IPS-18a (cell line): ENCODE measurements around the gene ACTRT3.
"Not testable (repeated sequence)": the region's sequence is repeated elsewhere in the genome, so short reads cannot be mapped to it uniquely, and the experiment has no call there.

ENCODE experiments used
- H3K27ac ChIP-seq: one replicate; pipeline ENCODE4 v1.5.1; 2013; ENCODE audit warnings: low read length
- H3K27me3 ChIP-seq: one replicate; pipeline ENCODE4 v1.6.1; 2013; ENCODE audit warnings: mild to moderate bottlenecking, low read length; ENCODE audit not compliant: control insufficient read depth, insufficient read depth
- H3K36me3 ChIP-seq: one replicate; pipeline ENCODE4 v1.6.1; 2013; ENCODE audit warnings: low read depth, low read length; ENCODE audit not compliant: control insufficient read depth
- H3K4me1 ChIP-seq: one replicate; pipeline ENCODE4 v1.6.1; 2013; ENCODE audit warnings: low read depth, low read length; ENCODE audit not compliant: control insufficient read depth
- H3K4me3 ChIP-seq: one replicate; pipeline ENCODE4 v1.5.1; 2013; ENCODE audit warnings: low read length
- H3K9ac ChIP-seq: one replicate; pipeline ENCODE4 v1.6.1; 2013; ENCODE audit warnings: mild to moderate bottlenecking, low read length, moderate library complexity
- H3K9me3 ChIP-seq: one replicate; pipeline ENCODE4 v1.6.1; 2013; ENCODE audit warnings: low read depth, low read length; ENCODE audit not compliant: control insufficient read depth

The ACTRT3 gene

DNA sequence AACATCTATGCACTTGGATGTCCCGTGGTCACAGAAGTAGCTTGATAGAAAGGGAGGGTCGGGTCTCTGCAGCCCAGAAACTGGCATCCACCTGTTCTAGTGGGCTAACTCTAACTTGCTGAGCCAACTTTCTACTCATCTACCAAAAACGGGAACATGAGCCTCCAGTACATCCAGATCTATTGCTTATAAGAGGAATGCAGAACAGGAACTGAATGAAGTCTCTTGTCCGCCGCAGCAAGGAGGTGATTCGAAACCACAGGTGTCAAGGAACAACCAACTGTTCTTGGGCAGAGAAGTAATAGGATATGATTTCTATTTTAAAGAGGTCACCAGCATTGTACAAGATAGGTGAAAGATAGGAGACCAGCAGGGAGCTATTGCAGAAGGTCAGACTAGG lies 22.4 kb downstream of the ACTRT3 start:
- Histone ChIP-seq H3K36me3 (no peaks in the 10 kb centered on the region), H3K9ac (no peak overlapping the region), H3K4me3 (no peak overlapping the region), H3K9me3 (no peaks in the 10 kb centered on the region), H3K27ac (no peak overlapping the region), H3K4me1 (peaks cover 12% of the 10 kb centered on the region), H3K27me3 (no peaks in the 10 kb centered on the region)

DNA sequence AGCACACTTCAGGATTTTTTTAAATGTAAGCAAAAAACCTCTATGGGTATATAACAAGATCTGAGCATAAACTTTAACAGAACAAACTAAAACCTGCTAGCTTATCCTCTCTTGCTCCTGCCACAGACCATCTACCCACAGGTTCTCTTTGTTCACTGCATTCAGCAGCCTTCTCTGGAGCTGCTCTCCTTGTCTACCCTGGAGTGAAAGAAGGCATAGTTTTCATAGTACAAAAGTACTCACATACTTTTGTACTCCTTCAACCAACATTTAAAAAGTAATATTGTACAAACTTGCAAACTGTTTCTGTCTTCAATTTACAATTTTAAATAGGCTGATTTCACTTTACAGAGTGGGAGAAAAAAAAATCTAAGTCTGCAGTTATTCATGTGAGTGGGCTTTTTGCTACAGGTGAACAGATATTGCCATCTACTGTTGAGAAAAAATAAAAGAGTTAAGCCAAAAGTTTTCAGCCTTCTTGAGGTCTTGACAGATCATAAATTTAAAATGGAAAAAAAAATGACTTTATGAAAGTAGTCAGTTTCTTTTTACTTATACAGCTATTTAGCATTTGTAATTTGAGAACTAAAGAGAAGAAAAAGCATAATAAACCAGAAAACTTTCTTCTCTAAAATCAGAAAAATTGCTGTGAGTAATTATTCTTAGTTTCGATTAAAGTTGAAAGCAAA lies 24.9 kb downstream of the ACTRT3 start:
- H3K27me3 ChIP-seq, result no peaks in the 10 kb centered on the region
- no peaks in the 10 kb centered on the region for H3K9me3 ChIP-seq
- no peak overlapping the region for H3K27ac ChIP-seq
- no peak overlapping the region for H3K9ac ChIP-seq
- no peaks in the 10 kb centered on the region for H3K36me3 ChIP-seq
- H3K4me3 ChIP-seq, result no peak overlapping the region
- H3K4me1 ChIP-seq, result peaks cover 13% of the 10 kb centered on the region

DNA sequence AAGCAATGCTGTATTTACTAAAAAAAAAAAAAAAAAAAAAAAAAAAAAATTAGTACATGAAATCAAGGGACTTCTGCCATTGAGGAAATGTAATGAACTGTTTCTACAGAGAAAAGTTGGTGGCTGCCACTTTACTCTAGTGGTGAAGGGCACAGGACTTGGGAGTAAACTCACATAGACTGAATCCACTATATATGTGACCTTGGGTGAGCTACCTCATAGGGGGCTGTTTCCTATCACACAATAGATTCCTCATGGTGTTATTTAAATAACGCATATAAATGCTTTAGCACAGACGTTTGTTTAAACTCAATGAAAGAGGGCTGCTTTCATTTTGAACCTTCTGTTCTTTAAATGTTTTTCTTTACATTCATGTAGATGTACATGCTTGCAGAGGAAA lies 30.3 kb downstream of the ACTRT3 start:
- Histone ChIP-seq H3K27ac (no peak overlapping the region), H3K4me1 (peaks cover 14% of the 10 kb centered on the region), H3K27me3 (no peaks in the 10 kb centered on the region), H3K36me3 (no peaks in the 10 kb centered on the region), H3K4me3 (no peak overlapping the region), H3K9ac (no peak overlapping the region), H3K9me3 (peaks cover 11% of the 10 kb centered on the region)

DNA sequence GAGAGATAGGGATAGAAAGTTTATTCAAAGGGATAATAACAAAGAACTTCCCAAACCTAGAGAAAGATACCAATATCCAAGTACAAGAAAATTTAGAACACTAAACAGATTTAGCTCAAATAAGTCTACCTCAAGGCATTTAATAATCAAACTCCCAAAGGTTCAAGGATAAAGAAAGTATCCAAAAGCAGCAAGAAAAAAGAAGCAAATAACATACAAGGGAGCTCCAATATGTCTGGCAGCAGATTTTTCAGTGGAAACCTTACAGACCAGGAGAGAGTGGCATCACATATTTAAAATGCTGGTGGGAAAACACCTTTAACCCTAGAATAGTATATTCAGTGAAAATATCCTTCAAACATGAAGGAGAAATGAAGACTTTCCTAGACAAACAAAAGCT lies 37.5 kb downstream of the ACTRT3 start:
- not testable (repeated sequence) for H3K4me1 ChIP-seq, H3K9ac ChIP-seq, H3K9me3 ChIP-seq, H3K36me3 ChIP-seq, H3K4me3 ChIP-seq, H3K27me3 ChIP-seq, H3K27ac ChIP-seq

DNA sequence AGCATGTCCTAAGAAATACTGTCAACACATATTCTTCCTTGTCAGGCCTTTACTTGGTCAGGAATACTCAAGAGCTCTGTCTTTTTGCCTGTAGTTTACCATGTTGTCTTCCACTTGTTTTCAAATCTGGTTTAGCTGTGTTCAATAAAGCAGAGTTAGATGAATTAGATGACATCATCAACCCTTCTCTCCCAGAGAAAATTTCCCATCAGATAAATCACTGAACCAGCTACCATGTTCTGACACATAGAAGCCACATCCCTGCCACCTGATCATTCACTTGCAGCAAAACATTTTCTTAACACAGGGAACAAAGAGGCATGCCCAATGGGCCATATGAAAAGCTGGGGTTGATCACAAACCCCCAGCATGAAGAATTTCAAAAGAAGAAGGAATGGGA lies 46.6 kb downstream of the ACTRT3 start:
- no peak overlapping the region for H3K9ac ChIP-seq
- H3K27ac ChIP-seq, result no peak overlapping the region
- H3K4me1 ChIP-seq, result no peaks in the 10 kb centered on the region
- H3K36me3 ChIP-seq, result no peaks in the 10 kb centered on the region
- no peaks in the 10 kb centered on the region for H3K27me3 ChIP-seq
- no peaks in the 10 kb centered on the region for H3K9me3 ChIP-seq
- no peak overlapping the region for H3K4me3 ChIP-seq

DNA sequence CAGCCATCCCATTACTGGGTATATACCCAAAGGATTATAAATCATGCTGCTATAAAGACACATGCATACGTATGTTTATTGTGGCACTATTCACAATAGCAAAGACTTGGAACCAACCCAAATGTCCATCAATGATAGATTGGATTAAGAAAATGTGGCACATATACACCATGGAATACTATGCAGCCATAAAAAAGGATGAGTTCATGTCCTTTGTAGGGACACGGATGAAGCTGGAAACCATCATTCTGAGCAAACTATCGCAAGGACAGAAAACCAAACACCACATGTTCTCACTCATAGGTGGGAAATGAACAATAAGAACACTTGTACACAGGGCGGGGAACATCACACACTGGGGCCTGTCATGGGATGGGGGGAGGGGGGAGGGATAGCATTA lies 50.9 kb downstream of the ACTRT3 start:
- H3K9ac ChIP-seq, H3K4me1 ChIP-seq, H3K36me3 ChIP-seq, H3K9me3 ChIP-seq, H3K27me3 ChIP-seq, H3K27ac ChIP-seq, H3K4me3 ChIP-seq: not testable (repeated sequence)
